Upper lobe of left lung (tissue), 6 donors: ENCODE measurements around the gene UQCRC2. TPM values are rescaled to one million over a fixed set of nuclear protein-coding genes. Genes with fewer than 3 reads are reported as not detected.

Source experiments
- ATAC-seq, 2 donors: fragments of 200-7000 bp; cut with Tn5 transposase; one replicate each; pipeline ENCODE4 v1.9.1; 2022; ENCODE audit warnings: mild to moderate bottlenecking in 2 of 2, moderate library complexity in 2 of 2; ENCODE audit not compliant: low FRiP score in 2 of 2
- DNase-seq, 2 donors: peaks; one replicate each; pipeline ENCODE4 v3.0.0-alpha.2; 2019 to 2020
- H3K27ac ChIP-seq, 4 donors: fragments of 200-600 bp; sonication (generic); one replicate each; pipeline ENCODE4 v1.5.1; 2016 to 2019
- H3K27me3 ChIP-seq, 4 donors: fragments of 200-600 bp; sonication (generic); one replicate each; pipeline ENCODE4 v1.5.1; 2017 to 2019
- H3K36me3 ChIP-seq, 4 donors: fragments of 200-600 bp; sonication (generic); one replicate each; pipeline ENCODE4 v1.5.1; 2016 to 2019
- H3K4me1 ChIP-seq, 4 donors: fragments of 200-600 bp; sonication (generic); one replicate each; pipeline ENCODE4 v1.5.1; 2018 to 2019
- H3K4me3 ChIP-seq, 4 donors: fragments of 200-600 bp; sonication (generic); one replicate each; pipeline ENCODE4 v1.5.1; 2017 to 2019; ENCODE audit warnings: mild to moderate bottlenecking in 2 of 4, moderate library complexity in 1 of 4
- H3K9me3 ChIP-seq, 4 donors: fragments of 200-600 bp; sonication (generic); one replicate each; pipeline ENCODE4 v1.5.1; 2018 to 2019
- CTCF ChIP-seq, 6 experiments: fragments of 450-650 bp in 4 of 6; fragments of 200-600 bp in 2 of 6; sonication (generic) in 2 of 6; IDR thresholded peaks; one replicate each; pipeline ENCODE4 v1.5.1; 2016 to 2019; ENCODE audit warnings: antibody characterized with exemption in 6 of 6
- EP300 ChIP-seq, 4 donors: sonication (generic); formaldehyde crosslinking; IDR thresholded peaks; one replicate each; pipeline ENCODE4 v1.5.1; 2017; ENCODE audit warnings: antibody characterized with exemption in 4 of 4, control low read depth in 2 of 4
- POLR2A ChIP-seq, 4 donors: fragments of 450-650 bp; IDR thresholded peaks; one replicate each; pipeline ENCODE4 v1.5.1; 2016 to 2017; ENCODE audit warnings: antibody characterized with exemption in 4 of 4, mild to moderate bottlenecking in 2 of 4
- POLR2AphosphoS5 ChIP-seq, 2 donors: sonication (generic); formaldehyde crosslinking; IDR thresholded peaks; one replicate each; pipeline ENCODE4 v1.5.1; 2017; ENCODE audit warnings: antibody characterized with exemption in 2 of 2
- WGBS, 2 donors: methylation state at CpG; one replicate each; pipeline ENCODE4 v1.1.5; 2017 to 2018; 5-methylcytosine and 5-hydroxymethylcytosine counted together
- total RNA-seq, 6 donors: library from RNA; depleted of rRNA in 4 of 6; stranded (reverse); fragments of >200 nt in 4 of 6; gene quantifications; one replicate each; pipeline versions ENCODE4 v1.1.0 to v1.2.1, GENCODE V29; 2016 to 2021
- donor health status: DM: no; HTN: no; CAD: no; lungs with moderate emphysema.
- donor health status: DM: no; HTN: yes; CAD: no; lungs with severe emphysema.

UQCRC2 gene
- total RNA-seq, 6 donors from 2014 or later = 119 to 252 (median 155) TPM

- TF ChIP-seq EP300 (IDR thresholded peaks at IDR 0.05) (no peak), POLR2A (IDR thresholded peaks at IDR 0.05) (no peak), POLR2AphosphoS5 (IDR thresholded peaks at IDR 0.05) (no peak), CTCF (IDR thresholded peaks at IDR 0.05) (no peak)
- ATAC-seq (no peak), DNase-seq (no peak)
- Histone ChIP-seq H3K4me3 (no peak overlapping the region), H3K27ac (no peak overlapping the region), H3K27me3 (no peaks in the 10 kb centered on the region), H3K4me1 (peaks cover 10 to 18% (median 15%) of the 10 kb centered on the region in 4 donors), H3K36me3 (no peaks in the 10 kb centered on the region), H3K9me3 (no peaks in the 10 kb centered on the region)
- WGBS, 2 donors = 87 to 92% methylated on average over 4 of the region's 4 CpGs
These were observed 50.0 kb downstream of the UQCRC2 start for GRCh38 chr16:22003195-22003594.

- Histone ChIP-seq H3K27ac (no peak overlapping the region), H3K27me3 (no peaks in the 10 kb centered on the region), H3K36me3 (no peaks in the 10 kb centered on the region), H3K4me1 (peaks cover 18 to 29% (median 21%) of the 10 kb centered on the region in 4 donors), H3K9me3 (no peaks in the 10 kb centered on the region), H3K4me3 (no peak overlapping the region)
- ATAC-seq = no peak
- WGBS, 2 donors = 60 to 74% methylated on average over 1 to 3 of the region's 3 CpGs
- DNase-seq = no peak
- no peak for TF ChIP-seq CTCF (IDR thresholded peaks at IDR 0.05)
These were observed 51.2 kb downstream of the UQCRC2 start for GRCh38 chr16:22004341-22004740.

- no peaks in the 10 kb centered on the region for H3K36me3 ChIP-seq
- H3K9me3 ChIP-seq = no peaks in the 10 kb centered on the region
- H3K4me1 ChIP-seq = peaks cover 23 to 29% (median 26%) of the 10 kb centered on the region in 4 donors
- 83 to 92% methylated on average over 1 of the region's 1 CpG for WGBS, 2 donors
- no peaks in the 10 kb centered on the region for H3K27me3 ChIP-seq
- ATAC-seq = no peak
- DNase-seq = no peak
- no peak overlapping the region for H3K27ac ChIP-seq
- TF ChIP-seq POLR2A (IDR thresholded peaks at IDR 0.05) = no peak
- TF ChIP-seq EP300 (IDR thresholded peaks at IDR 0.05) = no peak
- TF ChIP-seq CTCF (IDR thresholded peaks at IDR 0.05) = no peak
- TF ChIP-seq POLR2AphosphoS5 (IDR thresholded peaks at IDR 0.05) = no peak
- H3K4me3 ChIP-seq = no peak overlapping the region
These were observed 52.6 kb downstream of the UQCRC2 start for GRCh38 chr16:22005746-22006145.

GRCh38 chr16:22006636-22007035 lies 53.5 kb downstream of the UQCRC2 start:
- Histone ChIP-seq H3K9me3 (no peaks in the 10 kb centered on the region), H3K4me3 (no peak overlapping the region), H3K27me3 (no peaks in the 10 kb centered on the region), H3K36me3 (no peaks in the 10 kb centered on the region), H3K4me1 (peaks cover 17 to 26% (median 19%) of the 10 kb centered on the region in 4 donors), H3K27ac (peak overlapping the region in 1 of 4 donors; percentile 91)
- no peak for ATAC-seq
- no peak for TF ChIP-seq POLR2AphosphoS5 (IDR thresholded peaks at IDR 0.05)
- no peak for TF ChIP-seq CTCF (IDR thresholded peaks at IDR 0.05)
- TF ChIP-seq POLR2A (IDR thresholded peaks at IDR 0.05) = no peak
- TF ChIP-seq EP300 (IDR thresholded peaks at IDR 0.05) = no peak
- 64 to 70% methylated on average over 6 of the region's 6 CpGs for WGBS, 2 donors
- no peak for DNase-seq

GRCh38 chr16:22007159-22007508 lies 54.0 kb downstream of the UQCRC2 start:
- Histone ChIP-seq H3K36me3 (no peaks in the 10 kb centered on the region), H3K9me3 (no peaks in the 10 kb centered on the region), H3K27me3 (no peaks in the 10 kb centered on the region), H3K4me1 (peaks cover 17 to 26% (median 19%) of the 10 kb centered on the region in 4 donors), H3K4me3 (peak overlapping the region; percentile 73 to 92 (median 86)), H3K27ac (peak overlapping the region in 3 of 4 donors; percentile 84 to 91 (median 89))
- ATAC-seq = no peak
- TF ChIP-seq CTCF (IDR thresholded peaks at IDR 0.05) = no peak
- TF ChIP-seq POLR2A (IDR thresholded peaks at IDR 0.05) = no peak
- no peak for TF ChIP-seq EP300 (IDR thresholded peaks at IDR 0.05)
- TF ChIP-seq POLR2AphosphoS5 (IDR thresholded peaks at IDR 0.05) = no peak
- 15 to 19% methylated on average over 8 of the region's 8 CpGs for WGBS, 2 donors
- no peak for DNase-seq
